Measurements from ENCODE around the gene ERICH6B. TPM values are rescaled to one million over a fixed set of nuclear protein-coding genes. Genes with fewer than 3 reads are reported as not detected.

Gene ERICH6B
- total and polyA plus RNA-seq, 2 of the 13 experiments (the other 11 are each of a cell fraction or from before 2014, with no cell fraction given): not detected

DNA sequence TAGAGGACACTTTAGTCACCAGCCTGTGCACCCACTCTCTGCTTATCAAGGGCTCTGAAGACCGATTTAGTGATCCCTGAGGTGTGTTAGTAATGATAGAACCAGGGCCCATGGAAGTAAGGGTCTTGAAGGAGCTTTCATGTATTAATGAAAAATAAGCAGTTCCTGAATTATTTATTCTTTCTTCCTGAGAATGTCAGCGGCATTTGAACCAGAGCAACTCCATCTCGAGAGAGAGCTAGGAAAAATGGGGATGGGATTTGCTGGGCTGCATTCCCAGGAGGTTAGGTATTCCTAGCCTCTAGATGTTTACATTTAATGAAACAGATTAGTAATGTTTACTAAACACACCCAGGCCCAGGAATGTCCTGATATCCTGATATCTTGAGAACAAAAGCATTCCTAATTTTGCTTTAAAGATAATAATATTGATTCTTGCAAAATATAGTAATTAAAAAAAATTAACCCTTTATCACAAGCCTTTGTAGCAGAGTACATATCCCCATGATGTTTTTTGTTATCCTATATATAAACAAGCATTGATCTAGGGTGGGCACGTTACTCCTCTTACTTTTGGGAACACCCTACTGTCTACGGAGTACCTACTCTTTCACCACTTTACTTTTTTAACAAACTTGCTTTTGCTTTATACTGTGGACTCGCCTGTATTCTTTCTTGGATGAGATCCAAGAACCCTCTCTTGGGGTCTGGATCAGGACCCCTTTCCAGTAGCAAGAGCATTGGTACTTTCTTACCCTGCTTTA, 87.7 kb downstream of the ERICH6B start (continued):
- 0 out of 2 replicates have a peak, but pooled peaks have one; percentile 35 for TF ChIP-seq GATAD2A (CRISPR knock-in tag; IDR thresholded peaks at IDR 0.05)
- TF ChIP-seq MAFG (CRISPR knock-in tag; IDR thresholded peaks at IDR 0.05): no peak
- TF ChIP-seq SAP130 (CRISPR knock-in tag; IDR thresholded peaks at IDR 0.05; ENCODE audit: low read depth): 0 out of 2 replicates have a peak, but pooled peaks have one; percentile 16
- TF ChIP-seq FOXA3 (CRISPR knock-in tag; IDR thresholded peaks at IDR 0.05): peak; percentile 55; the same call in 1 of the 2 replicates
- TF ChIP-seq, protein P1, sequence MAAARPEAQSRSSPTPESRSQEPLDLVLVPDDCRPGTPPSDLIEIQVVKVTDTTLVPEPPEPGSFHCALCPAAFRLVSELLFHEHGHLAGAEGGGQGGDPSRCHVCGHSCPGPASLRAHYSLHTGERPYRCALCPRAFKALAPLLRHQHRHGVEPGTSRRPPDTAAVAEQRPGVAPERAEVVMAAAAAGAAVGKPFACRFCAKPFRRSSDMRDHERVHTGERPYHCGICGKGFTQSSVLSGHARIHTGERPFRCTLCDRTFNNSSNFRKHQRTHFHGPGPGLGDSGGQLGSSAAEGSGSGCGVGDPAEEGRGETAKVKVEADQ (CRISPR knock-in tag; IDR thresholded peaks at IDR 0.05; ENCODE audit: borderline replicate concordance): no peak

DNA sequence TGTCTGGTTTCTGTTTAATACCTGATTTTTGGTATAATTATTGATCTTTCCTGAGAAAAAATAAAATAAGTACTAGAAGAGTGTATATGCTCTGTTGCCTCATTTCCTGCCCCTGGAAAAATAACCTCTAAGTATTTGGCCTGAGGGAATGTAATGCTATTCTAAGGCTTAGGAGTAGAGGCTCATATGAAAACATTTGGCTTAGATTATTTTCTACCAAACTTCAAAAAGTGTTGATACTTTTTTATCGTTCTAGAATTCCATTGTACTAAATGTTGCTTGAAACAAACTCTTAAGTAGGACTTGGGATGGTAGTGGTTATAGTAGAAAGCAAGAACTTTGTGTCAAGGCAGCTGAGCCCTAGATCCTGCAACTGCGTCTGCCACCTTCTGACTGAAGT, 93.0 kb downstream of the ERICH6B start:
- Histone ChIP-seq H3K36me3 (replicated peaks in 1 of 2; ENCODE audit: control insufficient read depth in 1 of 2, insufficient read depth in 2 of 2, low read length in 2 of 2) (peaks cover 22 to 58% of the 10 kb centered on the region in 2 experiments), H3K27me3 (ENCODE audit: control insufficient read depth in 1 of 2, insufficient read depth in 2 of 2, low read length in 2 of 2) (no peaks in the 10 kb centered on the region), H3K4me3 (replicated peaks in 1 of 3; ENCODE audit: insufficient read depth in 1 of 3, low read depth in 2 of 3, low read length in 3 of 3) (no peak overlapping the region), H3K79me2 (ENCODE audit: insufficient read depth, low read length) (no peaks in the 10 kb centered on the region), H4K20me1 (ENCODE audit: insufficient read depth, low read length) (no peaks in the 10 kb centered on the region), H3K9ac (ENCODE audit: insufficient read depth, low read depth, low read length) (no peak overlapping the region), H3K4me2 (ENCODE audit: low read depth, low read length) (no peak overlapping the region), H3K27ac (ENCODE audit: extremely low read length, insufficient read depth, low read length) (no peak overlapping the region), H2AFZ (ENCODE audit: low read length) (no peak overlapping the region), H3K9me3 (ENCODE audit: low read length) (no peaks in the 10 kb centered on the region), H3K4me1 (ENCODE audit: insufficient read depth, low read length) (peaks cover 27% of the 10 kb centered on the region)
- CTCF ChIA-PET (ENCODE audit: low intra/inter-chr PET ratio, low total read pairs): no interaction called here
- 95% methylated on average over 2 of the region's 2 CpGs for WGBS (ENCODE audit: low lambda C conversion rate)
- ATAC-seq (no peak), FAIRE-seq (no peak), DNase-seq (ENCODE audit: low spot score) (no peak)
- in situ Hi-C loops (cut with HindIII; ENCODE audit: extremely low pct_ligation_motif_present, low pct_unique_long_range_greater_than_20kb): loop anchor here (25.0 kb wide), 1 partner anchor 485 kb away; no protein-coding TSS in a partner anchor
- no TSS peak for BruUV-seq (replicated peaks)
- intact Hi-C loops (cut with micrococcal nuclease; ENCODE audit: unreplicated experiment): no loop called here
- POLR2A ChIA-PET: no interaction called here
- TF ChIP-seq, protein P2, sequence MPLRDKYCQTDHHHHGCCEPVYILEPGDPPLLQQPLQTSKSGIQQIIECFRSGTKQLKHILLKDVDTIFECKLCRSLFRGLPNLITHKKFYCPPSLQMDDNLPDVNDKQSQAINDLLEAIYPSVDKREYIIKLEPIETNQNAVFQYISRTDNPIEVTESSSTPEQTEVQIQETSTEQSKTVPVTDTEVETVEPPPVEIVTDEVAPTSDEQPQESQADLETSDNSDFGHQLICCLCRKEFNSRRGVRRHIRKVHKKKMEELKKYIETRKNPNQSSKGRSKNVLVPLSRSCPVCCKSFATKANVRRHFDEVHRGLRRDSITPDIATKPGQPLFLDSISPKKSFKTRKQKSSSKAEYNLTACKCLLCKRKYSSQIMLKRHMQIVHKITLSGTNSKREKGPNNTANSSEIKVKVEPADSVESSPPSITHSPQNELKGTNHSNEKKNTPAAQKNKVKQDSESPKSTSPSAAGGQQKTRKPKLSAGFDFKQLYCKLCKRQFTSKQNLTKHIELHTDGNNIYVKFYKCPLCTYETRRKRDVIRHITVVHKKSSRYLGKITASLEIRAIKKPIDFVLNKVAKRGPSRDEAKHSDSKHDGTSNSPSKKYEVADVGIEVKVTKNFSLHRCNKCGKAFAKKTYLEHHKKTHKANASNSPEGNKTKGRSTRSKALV (CRISPR knock-in tag; IDR thresholded peaks at IDR 0.05): no peak
- TF ChIP-seq, protein P3, sequence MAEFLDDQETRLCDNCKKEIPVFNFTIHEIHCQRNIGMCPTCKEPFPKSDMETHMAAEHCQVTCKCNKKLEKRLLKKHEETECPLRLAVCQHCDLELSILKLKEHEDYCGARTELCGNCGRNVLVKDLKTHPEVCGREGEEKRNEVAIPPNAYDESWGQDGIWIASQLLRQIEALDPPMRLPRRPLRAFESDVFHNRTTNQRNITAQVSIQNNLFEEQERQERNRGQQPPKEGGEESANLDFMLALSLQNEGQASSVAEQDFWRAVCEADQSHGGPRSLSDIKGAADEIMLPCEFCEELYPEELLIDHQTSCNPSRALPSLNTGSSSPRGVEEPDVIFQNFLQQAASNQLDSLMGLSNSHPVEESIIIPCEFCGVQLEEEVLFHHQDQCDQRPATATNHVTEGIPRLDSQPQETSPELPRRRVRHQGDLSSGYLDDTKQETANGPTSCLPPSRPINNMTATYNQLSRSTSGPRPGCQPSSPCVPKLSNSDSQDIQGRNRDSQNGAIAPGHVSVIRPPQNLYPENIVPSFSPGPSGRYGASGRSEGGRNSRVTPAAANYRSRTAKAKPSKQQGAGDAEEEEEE (CRISPR knock-in tag; IDR thresholded peaks at IDR 0.05; ENCODE audit: borderline replicate concordance): no peak
- TF ChIP-seq ZNF34 (CRISPR knock-in tag; IDR thresholded peaks at IDR 0.05; ENCODE audit: borderline replicate concordance) (no peak), ZNF207 (IDR thresholded peaks at IDR 0.05; ENCODE audit: borderline replicate concordance) (no peak), ZSCAN31 (CRISPR knock-in tag; IDR thresholded peaks at IDR 0.05; ENCODE audit: low read depth) (no peak), ZNF607 (CRISPR knock-in tag; IDR thresholded peaks at IDR 0.05; ENCODE audit: borderline replicate concordance) (no peak), ZC3H13 (CRISPR knock-in tag; IDR thresholded peaks at IDR 0.05) (no peak), ZMYM2 (CRISPR knock-in tag; IDR thresholded peaks at IDR 0.05) (no peak)
- TF ChIP-seq, protein P4, sequence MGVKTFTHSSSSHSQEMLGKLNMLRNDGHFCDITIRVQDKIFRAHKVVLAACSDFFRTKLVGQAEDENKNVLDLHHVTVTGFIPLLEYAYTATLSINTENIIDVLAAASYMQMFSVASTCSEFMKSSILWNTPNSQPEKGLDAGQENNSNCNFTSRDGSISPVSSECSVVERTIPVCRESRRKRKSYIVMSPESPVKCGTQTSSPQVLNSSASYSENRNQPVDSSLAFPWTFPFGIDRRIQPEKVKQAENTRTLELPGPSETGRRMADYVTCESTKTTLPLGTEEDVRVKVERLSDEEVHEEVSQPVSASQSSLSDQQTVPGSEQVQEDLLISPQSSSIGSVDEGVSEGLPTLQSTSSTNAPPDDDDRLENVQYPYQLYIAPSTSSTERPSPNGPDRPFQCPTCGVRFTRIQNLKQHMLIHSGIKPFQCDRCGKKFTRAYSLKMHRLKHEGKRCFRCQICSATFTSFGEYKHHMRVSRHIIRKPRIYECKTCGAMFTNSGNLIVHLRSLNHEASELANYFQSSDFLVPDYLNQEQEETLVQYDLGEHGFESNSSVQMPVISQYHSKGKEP (CRISPR knock-in tag; IDR thresholded peaks at IDR 0.05): no peak
